ENCODE results near the gene SNIP1.
"Not testable (repeated sequence)": the region's sequence is repeated elsewhere in the genome, so short reads cannot be mapped to it uniquely, and the experiment has no call there.

The SNIP1 gene

GRCh38 chr1:37559080-37559479 lies 5.0 kb upstream of the SNIP1 start:
- DNase-seq: no peak

- DNase-seq: no peak
Observed at GRCh38 chr1:37558411-37558810, 4.3 kb upstream of the SNIP1 start.

DNA sequence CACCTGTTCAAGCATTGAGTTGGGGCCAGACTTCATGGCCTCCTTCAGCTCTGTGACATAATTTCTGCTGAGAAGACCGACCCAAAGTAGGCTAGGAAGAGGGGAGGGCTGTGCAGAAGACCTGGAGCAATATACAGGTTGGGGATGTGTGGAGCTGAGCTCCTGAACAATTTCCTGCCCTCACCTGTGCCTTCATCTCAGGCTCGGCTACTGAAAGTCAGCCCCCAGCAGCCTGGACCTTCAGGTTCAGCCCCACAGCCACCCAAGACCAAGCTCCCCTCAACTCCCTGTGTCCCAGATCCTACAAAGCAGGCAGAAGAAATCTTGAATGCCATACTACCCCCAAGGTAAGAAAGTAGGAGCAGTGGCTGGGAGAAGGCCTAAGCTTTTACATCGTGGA lies 3.3 kb upstream of the SNIP1 start:
- no peak for DNase-seq

DNA sequence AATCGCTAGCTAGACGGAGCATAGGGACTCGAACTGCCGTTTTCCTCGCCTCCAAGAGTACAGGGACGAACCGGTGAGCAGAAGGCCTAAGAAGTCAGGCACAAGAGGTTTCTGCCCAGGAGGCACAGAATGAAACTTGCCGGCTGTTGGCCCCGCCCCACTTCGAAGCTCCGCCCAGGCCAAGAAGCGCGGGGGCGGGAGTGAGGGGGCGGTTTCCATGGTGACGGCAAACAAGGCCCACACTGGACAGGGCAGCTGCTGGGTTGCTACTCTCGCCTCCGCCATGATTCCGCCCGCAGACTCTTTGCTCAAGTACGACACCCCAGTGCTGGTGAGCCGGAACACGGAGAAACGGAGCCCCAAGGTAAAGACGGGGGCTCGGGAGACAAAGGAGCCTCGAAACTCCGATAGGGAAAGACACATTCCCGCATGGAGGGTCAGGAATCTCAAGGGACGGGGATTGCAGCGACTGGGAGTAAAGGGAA lies 2.7 kb upstream of the SNIP1 start, which contains the start of gene DNALI1:
TSS of gene DNALI1 (plus strand) at position 229 of the 485 bp plus-strand sequence. CDS start at position 284, 55 bp downstream.
- DNase-seq: peak; percentile 47

GRCh38 chr1:37553598-37553926 lies 531 bp downstream of the SNIP1 start:
- DNase-seq: no peak

DNA sequence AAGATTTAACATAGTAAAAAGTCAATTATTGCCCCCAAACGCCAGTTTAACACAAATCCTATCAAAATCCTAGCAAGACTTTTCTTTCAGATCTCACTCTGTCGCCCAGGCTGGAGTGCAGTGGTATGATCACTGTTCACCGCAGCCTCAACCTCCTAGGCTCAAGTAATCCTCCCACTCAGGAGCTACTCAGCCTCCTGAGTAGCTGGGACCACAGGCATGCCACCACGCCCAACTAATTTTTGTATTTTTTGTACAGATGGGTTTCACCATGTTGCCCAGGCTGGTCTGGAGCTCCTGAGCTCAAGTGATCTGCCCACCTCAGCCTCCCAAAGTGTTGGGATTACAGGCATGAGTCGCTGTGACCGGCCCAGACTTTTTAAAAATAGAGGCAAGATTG lies 4.8 kb downstream of the SNIP1 start:
- DNase-seq: no peak

DNA sequence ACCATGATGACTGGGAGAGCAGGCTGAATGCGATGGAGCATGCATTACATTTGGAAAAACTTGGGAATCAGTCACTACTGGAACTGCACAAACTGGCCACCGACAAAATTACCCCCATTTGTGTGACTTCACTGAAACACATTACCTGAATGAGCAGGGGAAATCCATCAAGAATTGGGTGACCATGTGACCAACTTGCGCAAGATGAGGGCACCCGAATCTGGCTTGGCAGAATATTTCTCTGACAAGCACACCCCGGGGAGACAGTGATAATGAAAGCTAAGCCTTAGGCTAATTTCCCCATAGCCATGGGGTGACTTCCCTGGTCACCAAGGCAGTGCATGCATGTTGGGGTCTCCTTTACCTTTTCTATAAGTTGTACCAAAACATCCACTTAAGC lies 9.1 kb downstream of the SNIP1 start:
- DNase-seq: no peak

GRCh38 chr1:37544530-37544929 lies 9.6 kb downstream of the SNIP1 start:
- DNase-seq: no peak

GRCh38 chr1:37540036-37540785 lies 13.9 kb downstream of the SNIP1 start:
- no peak for DNase-seq

DNA sequence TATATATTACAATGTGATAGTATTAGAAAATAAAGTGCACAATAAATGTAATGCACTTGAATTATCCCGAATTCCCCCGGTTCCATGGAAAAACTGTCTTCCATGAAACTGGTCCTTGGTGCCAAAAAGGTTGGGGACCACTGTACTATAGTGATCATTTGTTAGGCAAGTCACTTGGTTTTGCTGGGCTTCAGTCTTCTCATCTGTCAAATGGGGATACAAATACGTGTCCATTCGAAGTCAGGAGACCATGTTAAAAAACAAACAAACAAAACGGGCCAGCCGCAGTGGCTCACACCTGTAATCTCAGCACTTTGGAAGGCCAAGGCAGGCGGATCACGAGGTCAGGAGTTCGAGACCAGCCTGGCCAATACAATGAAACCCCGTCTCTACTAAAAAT lies 14.9 kb downstream of the SNIP1 start:
- not testable (repeated sequence) for DNase-seq

DNA sequence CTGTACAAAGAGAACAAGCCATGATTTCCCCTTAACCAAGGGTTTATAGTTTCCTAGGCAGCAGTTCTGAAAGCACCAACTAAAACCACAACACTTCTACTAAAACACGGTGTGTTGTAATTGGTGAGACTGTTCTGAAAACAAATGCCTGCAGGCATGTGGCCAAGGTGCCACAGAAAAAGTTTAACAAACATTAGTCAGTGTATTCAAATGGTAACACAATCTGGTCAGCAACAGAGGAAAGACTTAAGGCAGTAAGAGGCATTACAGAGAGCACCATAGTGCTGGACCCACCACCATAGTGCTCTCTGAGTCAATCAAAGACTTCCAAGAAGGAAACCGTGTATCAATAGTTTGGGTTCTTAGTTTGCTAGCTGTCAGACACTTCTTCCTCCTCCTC lies 16.7 kb downstream of the SNIP1 start:
- no peak for DNase-seq

DNA sequence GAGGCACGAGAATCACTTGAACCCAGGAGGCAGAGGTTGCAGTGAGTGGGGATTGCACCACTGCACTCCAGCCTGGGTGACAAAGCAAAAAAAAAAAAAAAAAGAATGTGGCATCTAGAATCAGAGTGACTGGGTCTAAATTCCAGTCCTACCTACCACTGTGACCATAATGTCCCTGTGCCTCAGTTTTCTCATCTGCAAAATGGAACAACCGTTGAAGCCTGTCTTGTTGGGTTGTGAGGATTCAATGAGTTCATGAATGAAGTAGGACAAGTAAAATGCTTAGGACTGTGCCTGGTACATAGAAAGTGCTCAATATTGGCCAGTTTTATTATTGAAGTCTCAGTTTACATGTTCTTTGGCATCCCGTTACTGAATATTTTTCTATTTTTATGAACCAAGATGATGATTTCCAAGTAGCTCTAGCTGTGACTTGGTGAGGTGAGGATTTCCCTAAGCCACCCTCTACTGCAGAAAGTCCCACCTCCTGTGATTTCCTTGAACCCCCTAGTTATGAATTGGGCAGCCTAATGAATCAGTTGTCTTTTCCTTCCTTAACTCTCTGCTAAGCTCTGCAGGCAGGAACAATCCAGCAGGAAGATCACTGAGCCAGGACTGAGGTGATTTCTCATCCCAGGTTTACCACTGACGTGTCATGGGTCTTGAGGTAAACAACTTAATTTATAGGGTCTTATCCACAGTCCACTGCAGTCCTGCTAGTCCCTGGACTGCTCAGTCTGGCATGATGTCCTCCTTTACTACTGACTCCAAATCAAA lies 20.6 kb downstream of the SNIP1 start:
- no peak for DNase-seq

DNA sequence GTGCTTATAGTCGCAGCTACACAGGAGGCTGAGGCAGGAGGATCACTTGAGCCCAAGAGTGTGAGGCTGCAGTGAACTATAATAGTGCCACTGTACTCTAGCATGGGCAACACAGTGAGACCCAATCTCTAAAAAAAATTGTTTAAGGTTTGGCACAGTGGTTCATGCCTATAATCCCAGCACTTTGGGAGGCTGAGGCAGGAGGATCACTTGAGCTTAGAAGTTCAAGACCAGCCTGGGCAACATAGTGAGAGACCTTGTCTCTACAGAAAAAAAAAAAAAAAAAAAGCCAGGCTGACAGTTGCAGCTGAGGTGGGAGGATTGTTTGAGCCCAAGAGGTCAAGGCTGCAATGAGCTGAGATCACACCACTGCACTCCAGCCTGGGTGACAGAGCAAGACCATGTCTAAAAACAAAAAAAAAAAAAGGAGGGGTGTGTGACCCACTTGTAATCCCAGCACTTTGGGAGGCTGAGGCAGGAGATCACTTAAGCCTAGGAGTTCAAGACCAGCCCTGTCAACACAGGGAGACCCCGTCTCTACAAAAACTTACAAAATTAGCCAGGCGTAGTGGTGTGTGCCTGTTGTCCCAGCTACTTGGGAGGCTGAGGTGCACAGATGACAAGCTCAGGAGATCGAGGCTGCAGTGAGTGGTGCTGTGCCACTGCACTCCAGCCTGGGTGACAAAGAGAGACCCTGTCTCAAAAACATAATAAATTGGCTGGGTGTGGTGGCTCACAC lies 21.5 kb downstream of the SNIP1 start:
- not testable (repeated sequence) for DNase-seq

DNA sequence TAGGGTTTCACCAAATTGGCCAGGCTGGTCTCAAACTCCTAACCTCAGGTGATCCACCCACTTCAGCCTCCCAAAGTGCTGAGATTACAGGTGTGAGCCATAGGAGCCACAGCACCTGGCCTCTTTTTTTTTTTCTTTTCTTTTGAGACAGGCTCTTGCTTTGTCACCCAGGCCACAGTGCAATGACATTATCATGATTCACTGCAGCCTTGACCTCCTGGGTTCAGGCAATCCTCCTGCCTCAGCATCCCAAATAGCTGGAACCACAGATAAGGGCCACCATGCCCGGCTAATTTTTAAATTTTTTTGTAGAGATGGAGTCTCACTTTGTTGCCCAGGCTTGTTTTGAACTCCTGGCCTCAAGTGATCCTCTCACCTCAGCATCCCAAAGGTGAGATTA lies 24.2 kb downstream of the SNIP1 start:
- DNase-seq: not testable (repeated sequence)

- DNase-seq: no peak
Observed at GRCh38 chr1:37519613-37520012, 34.5 kb downstream of the SNIP1 start.

GRCh38 chr1:37518929-37519328 lies 35.2 kb downstream of the SNIP1 start:
- peak; percentile 37 for DNase-seq

DNA sequence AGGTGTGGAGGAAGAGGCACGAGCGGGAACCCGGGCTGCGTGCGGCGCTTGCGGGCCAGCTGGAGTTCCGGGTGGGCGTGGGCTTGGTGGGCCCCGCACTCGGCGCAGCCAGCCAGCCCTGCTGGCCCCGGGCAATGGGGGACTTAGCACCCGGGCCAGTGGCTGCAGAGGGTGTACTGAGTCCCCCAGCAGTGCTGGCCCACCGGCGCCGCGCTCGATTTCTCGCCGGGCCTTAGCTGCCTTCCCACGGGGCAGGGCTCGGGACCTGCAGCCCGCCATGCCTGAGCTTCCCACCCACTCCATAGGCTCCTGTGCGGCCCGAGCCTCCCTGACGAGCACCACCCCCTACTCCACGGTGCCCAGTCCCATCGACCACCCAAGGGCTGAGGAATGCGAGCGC lies 35.9 kb downstream of the SNIP1 start:
- DNase-seq: not testable (repeated sequence)

DNA sequence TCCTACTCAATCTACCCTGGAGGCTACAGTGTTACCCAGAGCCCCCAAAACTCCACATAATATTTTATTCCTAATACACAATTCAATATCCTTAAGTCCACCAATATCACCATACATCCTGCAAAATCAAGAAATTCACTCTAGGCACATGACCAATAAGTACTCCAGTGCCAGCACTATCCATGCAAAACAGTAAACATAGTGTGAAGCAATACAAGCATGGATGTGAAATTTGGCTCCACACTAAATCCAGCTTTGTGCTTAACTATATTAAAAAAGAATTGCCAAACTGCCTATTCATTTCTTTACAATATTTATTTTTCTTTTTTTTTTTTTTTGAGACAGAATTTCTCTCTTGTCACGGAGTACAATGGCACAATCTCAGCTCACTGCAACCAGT lies 36.5 kb downstream of the SNIP1 start:
- DNase-seq: no peak

DNA sequence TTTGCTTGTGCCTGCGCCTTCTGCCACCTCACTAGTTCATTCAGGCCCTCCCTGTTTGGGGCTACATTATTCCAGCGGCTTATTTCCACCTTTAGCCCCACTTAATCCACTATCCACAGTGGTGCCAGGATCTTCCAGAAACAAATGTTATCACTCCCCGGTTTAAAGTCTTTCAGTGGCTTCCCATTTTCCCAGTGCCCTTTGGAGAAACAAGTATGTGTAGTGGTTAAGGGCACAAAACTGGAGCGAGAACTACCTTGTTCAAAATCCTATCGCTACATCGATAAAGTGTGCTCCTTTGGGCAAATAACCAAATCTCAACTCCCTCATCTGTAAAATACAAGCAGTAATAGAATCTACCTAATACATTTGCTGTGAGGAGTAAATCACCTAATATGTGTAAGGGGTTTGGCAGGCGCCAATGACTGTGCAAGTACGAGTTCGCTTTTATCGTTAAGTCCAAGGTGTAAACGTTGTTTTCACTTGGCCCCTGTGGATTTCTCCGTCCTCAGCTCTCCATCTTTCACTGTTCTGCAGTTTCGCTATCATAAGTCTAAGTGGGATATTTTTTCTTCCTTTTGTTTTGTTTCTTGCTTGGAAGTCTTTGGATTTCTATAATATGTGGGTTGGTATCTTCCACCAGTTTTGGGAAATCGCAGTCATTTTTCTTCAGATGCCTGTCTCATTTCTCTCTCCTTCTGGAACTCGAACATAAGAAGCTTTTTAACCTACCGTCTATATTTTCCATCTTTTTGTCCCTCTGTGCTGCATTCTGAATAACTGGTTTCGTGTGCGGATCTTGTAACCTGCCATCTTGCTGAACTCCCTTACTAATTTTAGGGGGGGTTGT lies 38.7 kb downstream of the SNIP1 start:
- DNase-seq: no peak

- DNase-seq: peak; percentile 88
Observed at GRCh38 chr1:37514350-37515184, 39.5 kb downstream of the SNIP1 start, which contains the start of gene MEAF6. Gene MEAF6, minus strand, starts transcription at chr1:37514766. Its CDS starts 20 bp downstream, at chr1:37514746.

DNA sequence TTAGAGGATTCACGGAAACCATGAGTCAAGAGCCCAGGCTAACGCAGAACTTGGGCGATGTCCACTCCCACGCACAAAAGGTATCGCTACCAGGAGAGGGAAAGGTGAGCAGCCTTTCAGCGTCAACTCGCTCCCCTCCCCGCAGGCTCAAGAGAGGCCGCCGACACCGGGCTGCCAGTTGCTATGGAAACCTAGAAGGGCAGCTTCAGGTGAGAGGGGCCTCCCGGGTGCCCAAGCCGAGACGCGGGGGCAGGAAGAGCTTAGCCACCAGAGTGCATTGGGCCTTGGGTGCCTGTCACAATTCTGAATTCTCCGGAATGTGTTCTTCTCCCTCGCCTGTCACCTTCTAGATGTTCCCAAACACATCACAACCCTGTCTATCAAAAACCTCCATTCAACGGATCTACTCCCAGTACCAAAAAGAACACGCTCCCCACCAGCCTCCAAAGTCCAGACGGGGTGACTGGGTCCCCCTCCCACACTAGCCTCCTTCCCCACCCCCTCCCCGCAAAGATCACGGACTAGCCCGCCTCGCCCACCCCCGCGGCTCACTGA lies 40.2 kb downstream of the SNIP1 start:
- DNase-seq: peak; percentile 61

Data from activated CD4-positive, CD25-positive, alpha-beta regulatory T cell treated with anti-CD3 and anti-CD28 coated beads, Interleukin-2, amount 50 U/mL, for 72 hours (primary cell).